ENCODE results near the gene APOB.

DNA sequence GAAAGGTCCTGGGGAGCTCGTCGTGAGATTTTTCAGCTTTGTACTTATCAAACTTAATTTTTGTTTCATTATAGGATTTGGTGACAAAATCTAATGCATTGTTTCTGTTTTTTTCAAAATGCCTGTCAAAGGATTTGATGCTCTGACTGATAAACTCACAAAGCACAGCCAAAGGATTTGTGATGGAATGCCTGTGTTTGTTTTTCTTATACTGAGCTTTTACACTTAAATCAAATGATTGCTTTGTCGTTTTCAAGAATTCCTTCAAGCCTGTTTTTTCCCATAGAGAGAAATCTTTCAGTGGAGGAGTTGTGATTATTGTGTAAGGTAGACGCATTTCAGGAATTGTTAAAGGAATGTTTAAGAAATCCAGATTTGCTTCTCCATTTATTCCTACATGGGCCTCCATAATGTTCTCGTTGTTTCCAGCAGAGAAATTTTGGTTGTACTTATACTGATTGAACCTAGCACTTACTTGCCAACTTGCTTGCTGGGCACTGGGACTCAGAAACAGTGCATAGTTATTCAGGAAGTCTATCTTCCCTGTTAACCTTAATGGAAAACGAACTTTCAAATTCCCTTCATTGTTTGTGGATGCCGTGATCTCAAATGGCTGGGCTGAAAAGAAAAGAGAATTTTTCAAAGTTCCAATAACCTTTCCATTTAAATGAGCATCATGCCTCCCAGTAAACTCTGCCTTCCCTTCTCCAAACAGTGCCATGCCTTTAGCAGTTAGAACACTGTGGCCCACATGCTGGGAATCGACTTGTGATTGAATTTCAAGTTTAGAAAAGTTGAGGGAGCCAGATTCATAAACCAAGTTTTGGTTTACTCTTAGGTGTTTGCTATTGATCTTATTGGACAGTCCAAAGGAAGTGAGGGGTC lies 36.5 kb downstream of the APOB start:
- TF ChIP-seq CTCF (IDR thresholded peaks at IDR 0.05; ENCODE audit: low read depth, low read length, poor library complexity, severe bottlenecking) (no peak), EZH2phosphoT487 (IDR thresholded peaks at IDR 0.05; ENCODE audit: borderline replicate concordance, low read length) (no peak)

Data from DOHH2 (cell line).